ENCODE data around the gene GGCT. TPM values are rescaled to one million over a fixed set of nuclear protein-coding genes. Genes with fewer than 3 reads are reported as not detected.
"Not testable (repeated sequence)": the region's sequence is repeated elsewhere in the genome, so short reads cannot be mapped to it uniquely, and the experiment has no call there.

The GGCT gene
- total RNA-seq, 1 donor from 2014 or later = 12.5 TPM

GRCh38 chr7:30509171-30509857 is 4.7 kb upstream of the GGCT start:
- H3K9ac ChIP-seq (ENCODE audit: low read depth in 1 of 3, low read length in 3 of 3); H3K27me3 ChIP-seq (ENCODE audit: control insufficient read depth in 3 of 3, insufficient read depth in 3 of 3, low read length in 3 of 3); H3K9me3 ChIP-seq (ENCODE audit: control insufficient read depth in 3 of 3, low read length in 3 of 3); H3K36me3 ChIP-seq (ENCODE audit: control insufficient read depth in 3 of 3, insufficient read depth in 3 of 3, low read length in 3 of 3); H3K27ac ChIP-seq (ENCODE audit: low read depth, low read length); H3K4me3 ChIP-seq (ENCODE audit: low read length in 3 of 3); H3K4me1 ChIP-seq (ENCODE audit: control insufficient read depth in 3 of 3, insufficient read depth in 3 of 3, low read length in 3 of 3): not testable (repeated sequence)

- H3K27me3 ChIP-seq (ENCODE audit: control insufficient read depth in 3 of 3, insufficient read depth in 3 of 3, low read length in 3 of 3); H3K9me3 ChIP-seq (ENCODE audit: control insufficient read depth in 3 of 3, low read length in 3 of 3); H3K27ac ChIP-seq (ENCODE audit: low read depth, low read length); H3K4me3 ChIP-seq (ENCODE audit: low read length in 3 of 3); H3K9ac ChIP-seq (ENCODE audit: low read depth in 1 of 3, low read length in 3 of 3); H3K36me3 ChIP-seq (ENCODE audit: control insufficient read depth in 3 of 3, insufficient read depth in 3 of 3, low read length in 3 of 3): not testable (repeated sequence)
- peaks cover 15 to 22% (median 19%) of the 10 kb centered on the region in 3 donors for H3K4me1 ChIP-seq (ENCODE audit: control insufficient read depth in 3 of 3, insufficient read depth in 3 of 3, low read length in 3 of 3)
Measured at GRCh38 chr7:30507346-30507900, 2.8 kb upstream of the GGCT start.

- no peaks in the 10 kb centered on the region for H3K36me3 ChIP-seq (ENCODE audit: control insufficient read depth in 3 of 3, insufficient read depth in 3 of 3, low read length in 3 of 3)
Measured at GRCh38 chr7:30505174-30505697, 607 bp upstream of the GGCT start.

GRCh38 chr7:30503274-30504212 is 1.1 kb downstream of the GGCT start:
- Histone ChIP-seq H3K27me3 (ENCODE audit: control insufficient read depth in 3 of 3, insufficient read depth in 3 of 3, low read length in 3 of 3) (no peaks in the 10 kb centered on the region), H3K36me3 (ENCODE audit: control insufficient read depth in 3 of 3, insufficient read depth in 3 of 3, low read length in 3 of 3) (no peaks in the 10 kb centered on the region), H3K4me1 (ENCODE audit: control insufficient read depth in 3 of 3, insufficient read depth in 3 of 3, low read length in 3 of 3) (peaks cover 15 to 22% (median 19%) of the 10 kb centered on the region in 3 donors), H3K9ac (ENCODE audit: low read depth in 1 of 3, low read length in 3 of 3) (peak overlapping the region; percentile 94 to 96 (median 96)), H3K27ac (ENCODE audit: low read depth, low read length) (no peak overlapping the region), H3K9me3 (ENCODE audit: control insufficient read depth in 3 of 3, low read length in 3 of 3) (no peaks in the 10 kb centered on the region), H3K4me3 (ENCODE audit: low read length in 3 of 3) (peak overlapping the region; percentile 98 to 99 (median 99))

More at GRCh38 chr7:30505174-30505697, 607 bp upstream of the GGCT start:
- peak overlapping the region; percentile 90 to 95 (median 94) for H3K9ac ChIP-seq (ENCODE audit: low read depth in 1 of 3, low read length in 3 of 3)
- peak overlapping the region; percentile 92 to 99 (median 93) for H3K4me3 ChIP-seq (ENCODE audit: low read length in 3 of 3)
- peaks cover 15 to 22% (median 19%) of the 10 kb centered on the region in 3 donors for H3K4me1 ChIP-seq (ENCODE audit: control insufficient read depth in 3 of 3, insufficient read depth in 3 of 3, low read length in 3 of 3)
- peak overlapping the region; percentile 95 for H3K27ac ChIP-seq (ENCODE audit: low read depth, low read length)
- no peaks in the 10 kb centered on the region for H3K27me3 ChIP-seq (ENCODE audit: control insufficient read depth in 3 of 3, insufficient read depth in 3 of 3, low read length in 3 of 3)
- H3K9me3 ChIP-seq (ENCODE audit: control insufficient read depth in 3 of 3, low read length in 3 of 3) = no peaks in the 10 kb centered on the region

- H3K9me3 ChIP-seq (ENCODE audit: control insufficient read depth in 3 of 3, low read length in 3 of 3) = no peaks in the 10 kb centered on the region
- no peak overlapping the region for H3K9ac ChIP-seq (ENCODE audit: low read depth in 1 of 3, low read length in 3 of 3)
- H3K27ac ChIP-seq (ENCODE audit: low read depth, low read length) = no peak overlapping the region
- peaks cover 15 to 22% (median 19%) of the 10 kb centered on the region in 3 donors for H3K4me1 ChIP-seq (ENCODE audit: control insufficient read depth in 3 of 3, insufficient read depth in 3 of 3, low read length in 3 of 3)
- H3K4me3 ChIP-seq (ENCODE audit: low read length in 3 of 3) = no peak overlapping the region
- H3K36me3 ChIP-seq (ENCODE audit: control insufficient read depth in 3 of 3, insufficient read depth in 3 of 3, low read length in 3 of 3) = peaks cover 0 to under 1% (median 0%) of the 10 kb centered on the region in 3 donors
- no peaks in the 10 kb centered on the region for H3K27me3 ChIP-seq (ENCODE audit: control insufficient read depth in 3 of 3, insufficient read depth in 3 of 3, low read length in 3 of 3)
Measured at GRCh38 chr7:30502470-30503251, 2.0 kb downstream of the GGCT start.

GRCh38 chr7:30501264-30501663 is 3.4 kb downstream of the GGCT start:
- H3K4me1 ChIP-seq (ENCODE audit: control insufficient read depth in 3 of 3, insufficient read depth in 3 of 3, low read length in 3 of 3) = peaks cover 15 to 22% (median 19%) of the 10 kb centered on the region in 3 donors
- H3K36me3 ChIP-seq (ENCODE audit: control insufficient read depth in 3 of 3, insufficient read depth in 3 of 3, low read length in 3 of 3) = peaks cover 0 to 6% (median 0%) of the 10 kb centered on the region in 3 donors
- H3K4me3 ChIP-seq (ENCODE audit: low read length in 3 of 3) = no peak overlapping the region
- H3K9me3 ChIP-seq (ENCODE audit: control insufficient read depth in 3 of 3, low read length in 3 of 3) = no peaks in the 10 kb centered on the region
- H3K27me3 ChIP-seq (ENCODE audit: control insufficient read depth in 3 of 3, insufficient read depth in 3 of 3, low read length in 3 of 3) = no peaks in the 10 kb centered on the region
- H3K27ac ChIP-seq (ENCODE audit: low read depth, low read length) = no peak overlapping the region
- no peak overlapping the region for H3K9ac ChIP-seq (ENCODE audit: low read depth in 1 of 3, low read length in 3 of 3)

- Histone ChIP-seq H3K4me1 (ENCODE audit: control insufficient read depth in 3 of 3, insufficient read depth in 3 of 3, low read length in 3 of 3) (no peaks in the 10 kb centered on the region), H3K9me3 (ENCODE audit: control insufficient read depth in 3 of 3, low read length in 3 of 3) (no peaks in the 10 kb centered on the region), H3K27me3 (ENCODE audit: control insufficient read depth in 3 of 3, insufficient read depth in 3 of 3, low read length in 3 of 3) (no peaks in the 10 kb centered on the region), H3K27ac (ENCODE audit: low read depth, low read length) (no peak overlapping the region), H3K9ac (ENCODE audit: low read depth in 1 of 3, low read length in 3 of 3) (no peak overlapping the region), H3K4me3 (ENCODE audit: low read length in 3 of 3) (no peak overlapping the region), H3K36me3 (ENCODE audit: control insufficient read depth in 3 of 3, insufficient read depth in 3 of 3, low read length in 3 of 3) (peaks cover 0 to 6% (median 0%) of the 10 kb centered on the region in 3 donors)
Measured at GRCh38 chr7:30493228-30493627, 11.4 kb downstream of the GGCT start.

- Histone ChIP-seq H3K4me1 (ENCODE audit: control insufficient read depth in 3 of 3, insufficient read depth in 3 of 3, low read length in 3 of 3) (no peaks in the 10 kb centered on the region), H3K4me3 (ENCODE audit: low read length in 3 of 3) (no peak overlapping the region), H3K27me3 (ENCODE audit: control insufficient read depth in 3 of 3, insufficient read depth in 3 of 3, low read length in 3 of 3) (no peaks in the 10 kb centered on the region), H3K9me3 (ENCODE audit: control insufficient read depth in 3 of 3, low read length in 3 of 3) (no peaks in the 10 kb centered on the region), H3K9ac (ENCODE audit: low read depth in 1 of 3, low read length in 3 of 3) (no peak overlapping the region), H3K36me3 (ENCODE audit: control insufficient read depth in 3 of 3, insufficient read depth in 3 of 3, low read length in 3 of 3) (peaks cover 0 to 2% (median 0%) of the 10 kb centered on the region in 3 donors), H3K27ac (ENCODE audit: low read depth, low read length) (no peak overlapping the region)
Measured at GRCh38 chr7:30491417-30491816, 13.2 kb downstream of the GGCT start.

- no peak overlapping the region for H3K27ac ChIP-seq (ENCODE audit: low read depth, low read length)
- H3K9me3 ChIP-seq (ENCODE audit: control insufficient read depth in 3 of 3, low read length in 3 of 3) = no peaks in the 10 kb centered on the region
- H3K27me3 ChIP-seq (ENCODE audit: control insufficient read depth in 3 of 3, insufficient read depth in 3 of 3, low read length in 3 of 3) = no peaks in the 10 kb centered on the region
- no peak overlapping the region for H3K9ac ChIP-seq (ENCODE audit: low read depth in 1 of 3, low read length in 3 of 3)
- no peak overlapping the region for H3K4me3 ChIP-seq (ENCODE audit: low read length in 3 of 3)
- H3K4me1 ChIP-seq (ENCODE audit: control insufficient read depth in 3 of 3, insufficient read depth in 3 of 3, low read length in 3 of 3) = no peaks in the 10 kb centered on the region
- no peaks in the 10 kb centered on the region for H3K36me3 ChIP-seq (ENCODE audit: control insufficient read depth in 3 of 3, insufficient read depth in 3 of 3, low read length in 3 of 3)
Measured at GRCh38 chr7:30487371-30487770, 17.3 kb downstream of the GGCT start.
